Osteocyte (in vitro differentiated cells): ENCODE results near the gene IER3. TPM values are rescaled to one million over a fixed set of nuclear protein-coding genes. Genes with fewer than 3 reads are reported as not detected.

Experiments used
- DNase-seq: peaks from one replicate; pipeline ENCODE4 v3.0.0; 2021; ENCODE audit warnings: mixed read lengths; ENCODE audit not compliant: unreplicated experiment; ENCODE audit errors: extremely low spot score
- H3K27ac Mint-ChIP-seq: one replicate; pipeline ENCODE4 v1.8.0; 2021; ENCODE audit warnings: mild to moderate bottlenecking, mixed read lengths; ENCODE audit not compliant: unreplicated experiment
- H3K27me3 Mint-ChIP-seq: one replicate; pipeline ENCODE4 v1.8.0; 2021; ENCODE audit warnings: mixed read lengths; ENCODE audit not compliant: unreplicated experiment
- H3K36me3 Mint-ChIP-seq: one replicate; pipeline ENCODE4 v1.8.0; 2021; ENCODE audit warnings: mixed read lengths; ENCODE audit not compliant: unreplicated experiment
- H3K4me1 Mint-ChIP-seq: one replicate; pipeline ENCODE4 v1.8.0; 2021; ENCODE audit warnings: mixed read lengths; ENCODE audit not compliant: unreplicated experiment
- H3K4me3 Mint-ChIP-seq: one replicate; pipeline ENCODE4 v1.8.0; 2021; ENCODE audit warnings: mild to moderate bottlenecking, moderate library complexity, mixed read lengths; ENCODE audit not compliant: unreplicated experiment
- H3K9me3 Mint-ChIP-seq: one replicate; pipeline ENCODE4 v1.8.0; 2021; ENCODE audit warnings: mixed read lengths; ENCODE audit not compliant: unreplicated experiment
- total RNA-seq: library from RNA; stranded (reverse); gene quantifications from 2 replicates; pipeline ENCODE4 v1.2.1, GENCODE V29; 2021
- TF ChIP-seq, protein P1 (sequence below): fragments of 200-600 bp; sonication (generic); IDR thresholded peaks from 2 replicates; pipeline ENCODE4 v1.5.0; 2021; ENCODE audit warnings: antibody characterized with exemption, mild to moderate bottlenecking, moderate library complexity

Gene IER3
- total RNA-seq, 1 donor from 2014 or later = 418 TPM

DNA sequence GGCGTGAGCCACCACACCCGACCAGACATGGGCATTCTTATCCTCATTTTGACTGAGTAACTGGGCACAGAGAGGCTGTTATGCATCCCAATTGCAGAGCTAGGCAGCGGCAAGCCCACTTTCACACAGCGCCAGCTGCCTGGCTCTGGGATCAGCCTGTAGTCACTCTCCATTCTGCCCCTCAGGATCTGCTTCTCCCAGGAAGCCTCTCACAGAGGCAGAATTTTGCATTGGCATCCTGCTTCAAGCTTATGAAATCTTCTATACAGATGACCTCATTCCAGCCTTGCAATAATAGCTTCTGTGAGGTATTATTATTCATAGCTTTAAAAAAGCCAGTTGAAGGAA lies 37.0 kb upstream of the IER3 start:
- Mint-ChIP-seq H3K27me3 (no peaks in the 10 kb centered on the region), H3K4me3 (no peak overlapping the region), H3K9me3 (peaks cover 3% of the 10 kb centered on the region), H3K4me1 (peaks cover 54% of the 10 kb centered on the region), H3K36me3 (no peaks in the 10 kb centered on the region), H3K27ac (peak overlapping the region; percentile 100)
- TF ChIP-seq, protein P1, sequence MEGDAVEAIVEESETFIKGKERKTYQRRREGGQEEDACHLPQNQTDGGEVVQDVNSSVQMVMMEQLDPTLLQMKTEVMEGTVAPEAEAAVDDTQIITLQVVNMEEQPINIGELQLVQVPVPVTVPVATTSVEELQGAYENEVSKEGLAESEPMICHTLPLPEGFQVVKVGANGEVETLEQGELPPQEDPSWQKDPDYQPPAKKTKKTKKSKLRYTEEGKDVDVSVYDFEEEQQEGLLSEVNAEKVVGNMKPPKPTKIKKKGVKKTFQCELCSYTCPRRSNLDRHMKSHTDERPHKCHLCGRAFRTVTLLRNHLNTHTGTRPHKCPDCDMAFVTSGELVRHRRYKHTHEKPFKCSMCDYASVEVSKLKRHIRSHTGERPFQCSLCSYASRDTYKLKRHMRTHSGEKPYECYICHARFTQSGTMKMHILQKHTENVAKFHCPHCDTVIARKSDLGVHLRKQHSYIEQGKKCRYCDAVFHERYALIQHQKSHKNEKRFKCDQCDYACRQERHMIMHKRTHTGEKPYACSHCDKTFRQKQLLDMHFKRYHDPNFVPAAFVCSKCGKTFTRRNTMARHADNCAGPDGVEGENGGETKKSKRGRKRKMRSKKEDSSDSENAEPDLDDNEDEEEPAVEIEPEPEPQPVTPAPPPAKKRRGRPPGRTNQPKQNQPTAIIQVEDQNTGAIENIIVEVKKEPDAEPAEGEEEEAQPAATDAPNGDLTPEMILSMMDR = no peak
- DNase-seq = no peak

DNA sequence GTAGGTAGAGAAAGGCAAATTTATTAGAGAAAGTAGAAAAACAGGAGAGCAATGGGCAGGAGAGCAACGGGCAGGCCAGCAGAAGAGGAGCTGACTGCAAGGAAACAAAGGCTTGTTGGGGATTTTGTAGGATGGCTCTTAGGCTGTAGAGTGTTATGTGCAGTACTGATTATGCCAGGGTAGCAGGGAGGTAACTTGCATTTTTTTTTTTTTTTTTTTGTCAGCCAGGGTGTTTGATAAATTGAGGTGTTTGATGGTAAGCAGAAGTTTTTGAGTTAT lies 36.2 kb upstream of the IER3 start:
- H3K27me3 Mint-ChIP-seq = no peaks in the 10 kb centered on the region
- H3K36me3 Mint-ChIP-seq = no peaks in the 10 kb centered on the region
- peaks cover 54% of the 10 kb centered on the region for H3K4me1 Mint-ChIP-seq
- no peak overlapping the region for H3K4me3 Mint-ChIP-seq
- TF ChIP-seq, protein P1 = no peak
- no peak for DNase-seq
- peak overlapping the region; percentile 100 for H3K27ac Mint-ChIP-seq
- H3K9me3 Mint-ChIP-seq = peaks cover 3% of the 10 kb centered on the region

DNA sequence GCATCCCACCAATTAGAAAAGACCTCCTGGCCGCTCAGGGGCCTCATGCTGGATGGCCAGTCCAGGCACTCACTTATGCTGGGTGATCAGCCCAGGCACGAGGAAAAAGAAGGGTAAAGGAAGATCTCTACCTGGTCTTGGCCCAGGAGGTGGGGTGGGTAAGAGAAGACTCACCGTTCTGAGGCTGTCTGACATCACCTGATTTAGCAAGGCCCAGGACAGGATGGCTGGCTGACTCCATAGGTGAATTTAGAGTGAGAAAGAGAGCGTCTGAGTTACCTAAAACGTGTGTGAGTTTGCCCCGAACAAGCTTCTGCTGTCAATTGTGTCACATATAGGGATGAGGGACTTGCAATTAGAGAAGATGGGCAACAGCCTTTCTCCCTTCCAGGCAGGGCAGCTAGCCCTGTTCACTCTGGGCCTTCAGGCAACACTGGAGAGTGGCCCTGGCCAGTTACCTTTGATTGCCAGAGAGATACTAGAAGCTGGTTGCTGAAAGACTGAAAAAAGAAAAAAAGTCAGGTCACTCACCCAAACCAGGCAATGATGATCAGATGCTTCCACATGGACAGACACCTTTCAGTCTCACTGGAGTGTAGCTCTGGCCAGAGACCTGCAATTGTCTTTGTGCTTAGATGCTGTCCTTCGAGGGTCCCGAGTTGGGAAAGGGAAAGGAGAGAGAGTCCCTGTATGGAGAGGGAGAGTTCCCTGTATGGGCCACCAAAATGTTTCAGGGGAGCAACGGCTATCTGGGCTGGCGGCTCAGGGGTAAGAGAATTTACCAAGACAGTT lies 35.7 kb upstream of the IER3 start:
- DNase-seq = no peak
- Mint-ChIP-seq H3K4me3 (no peak overlapping the region), H3K36me3 (no peaks in the 10 kb centered on the region), H3K27me3 (no peaks in the 10 kb centered on the region), H3K4me1 (peaks cover 56% of the 10 kb centered on the region), H3K9me3 (no peaks in the 10 kb centered on the region), H3K27ac (peak overlapping the region; percentile 100)
- TF ChIP-seq, protein P1 = no peak

DNA sequence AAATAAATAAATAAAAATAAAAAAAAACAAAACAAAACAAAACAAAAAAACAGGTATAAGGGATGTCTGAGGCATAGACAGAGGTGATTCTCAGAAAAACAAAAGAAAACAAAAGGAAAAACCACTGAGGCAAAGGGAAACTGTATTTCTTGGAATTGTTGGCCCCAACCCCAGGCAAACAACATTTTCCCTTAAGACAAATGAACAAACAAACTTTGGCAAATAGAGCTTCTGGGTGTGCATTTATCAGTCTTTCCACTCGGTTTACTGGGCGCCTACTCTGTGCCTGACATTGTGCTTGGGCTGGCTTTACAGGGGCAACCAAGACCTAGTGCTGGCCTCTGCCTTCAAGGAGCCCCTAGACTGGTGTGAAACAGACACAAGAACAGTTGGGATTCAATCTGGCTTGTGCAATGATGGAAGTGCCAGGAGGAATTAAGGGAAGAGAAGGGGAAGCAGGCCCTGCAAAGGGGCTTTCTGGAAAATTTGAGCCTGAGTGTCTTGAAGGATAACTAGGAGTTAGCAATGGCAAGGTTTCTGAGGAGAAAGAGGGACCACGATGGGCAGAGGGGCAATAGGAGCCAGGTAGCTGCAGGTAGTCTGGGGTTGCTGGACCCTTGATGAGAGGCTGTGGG lies 33.8 kb upstream of the IER3 start:
- TF ChIP-seq, protein P1 = no peak
- Mint-ChIP-seq H3K4me3 (peak overlapping the region; percentile 9), H3K9me3 (no peaks in the 10 kb centered on the region), H3K27me3 (no peaks in the 10 kb centered on the region), H3K36me3 (no peaks in the 10 kb centered on the region), H3K27ac (peak overlapping the region; percentile 100), H3K4me1 (peaks cover 64% of the 10 kb centered on the region)
- DNase-seq = no peak

DNA sequence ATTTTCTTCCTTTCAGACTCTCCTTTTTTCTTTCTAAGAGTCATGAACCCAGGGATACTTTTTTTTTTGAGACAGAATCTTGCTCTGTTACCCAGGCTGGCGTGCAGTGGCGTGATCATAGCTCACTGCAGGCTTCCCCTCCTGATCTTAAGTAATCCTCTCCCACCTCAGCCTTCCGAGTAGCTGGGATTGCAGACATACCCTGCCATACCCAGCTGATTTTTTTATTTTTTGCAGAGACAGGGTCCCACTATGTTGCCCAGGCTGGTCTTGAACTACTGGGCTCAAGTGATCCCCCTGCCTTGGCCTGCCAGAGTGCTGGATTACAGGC lies 32.8 kb upstream of the IER3 start:
- Mint-ChIP-seq H3K36me3 (no peaks in the 10 kb centered on the region), H3K4me3 (no peak overlapping the region), H3K4me1 (peaks cover 64% of the 10 kb centered on the region), H3K27me3 (no peaks in the 10 kb centered on the region), H3K27ac (no peak overlapping the region), H3K9me3 (no peaks in the 10 kb centered on the region)
- TF ChIP-seq, protein P1 = no peak
- no peak for DNase-seq
